Measurements from ENCODE around the gene NR3C2. TPM values are rescaled to one million over a fixed set of nuclear protein-coding genes. Genes with fewer than 3 reads are reported as not detected.

The NR3C2 gene
- total and polyA plus RNA-seq, 2 of the 4 experiments (the other 2 are of a cell fraction): 1.1 to 2.3 TPM

DNA sequence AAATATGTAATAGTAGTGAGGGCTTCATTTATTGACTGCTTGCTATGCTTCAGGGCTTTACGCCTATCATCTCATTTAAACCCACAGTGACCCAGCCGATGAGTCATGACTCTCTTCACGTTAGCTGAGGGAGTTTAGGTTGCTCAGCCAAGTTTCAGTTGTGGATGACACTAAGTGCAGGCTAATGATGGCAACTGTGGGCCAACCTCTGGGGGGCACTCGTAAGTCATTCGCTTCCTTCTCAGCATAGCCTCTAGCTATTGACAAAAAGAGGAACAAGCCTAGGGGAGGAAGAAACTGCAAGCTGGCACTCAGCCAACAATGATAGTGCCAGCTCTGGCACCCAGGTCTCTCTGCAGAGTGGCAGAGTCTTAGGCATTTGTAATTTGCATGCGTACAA lies 385.3 kb downstream of the NR3C2 start:
- Histone ChIP-seq H3K9ac (ENCODE audit: low read depth, low read length) (no peak overlapping the region), H3K4ac (ENCODE audit: low read depth, low read length) (no peak overlapping the region), H2BK15ac (ENCODE audit: low read depth, low read length) (no peak overlapping the region), H4K5ac (ENCODE audit: low read depth, low read length) (no peak overlapping the region), H4K91ac (ENCODE audit: insufficient read depth, low read depth, low read length) (no peak overlapping the region), H3K18ac (ENCODE audit: low read depth, low read length) (no peak overlapping the region), H2BK5ac (ENCODE audit: low read depth, low read length, poor library complexity, severe bottlenecking) (no peak overlapping the region), H3K27ac (ENCODE audit: insufficient read depth, low read length) (no peak overlapping the region), H3K23ac (ENCODE audit: low read depth, low read length) (no peak overlapping the region), H2AFZ (replicated peaks; ENCODE audit: low read length, poor library complexity) (no peak overlapping the region), H2AK5ac (ENCODE audit: low read depth, low read length) (no peak overlapping the region), H4K8ac (ENCODE audit: low read depth in 2 of 2, low read length in 2 of 2) (no peak overlapping the region), H3K79me1 (ENCODE audit: low read depth in 1 of 2, low read length in 2 of 2) (peaks cover 31 to 37% of the 10 kb centered on the region in 2 experiments), H3K56ac (ENCODE audit: extremely low read depth, insufficient read depth, low read length) (no peak overlapping the region), H2BK120ac (ENCODE audit: low read depth, low read length) (no peak overlapping the region), H3K27me3 (ENCODE audit: control insufficient read depth, insufficient read depth, low read length) (no peaks in the 10 kb centered on the region), H3K4me2 (ENCODE audit: low read depth, low read length) (no peak overlapping the region), H4K20me1 (ENCODE audit: insufficient read depth, low read length) (peaks cover 17% of the 10 kb centered on the region), H3K14ac (replicated peaks; ENCODE audit: low read depth, low read length) (no peak overlapping the region), H3K4me1 (ENCODE audit: control insufficient read depth, insufficient read depth, low read length) (peaks cover 6% of the 10 kb centered on the region; the same call in 1 of the 2 replicates), H3K36me3 (ENCODE audit: control insufficient read depth, insufficient read depth, low read length) (peaks cover 2% of the 10 kb centered on the region), H2AK9ac (replicated peaks; ENCODE audit: low read depth, low read length, poor library complexity) (no peak overlapping the region), H3K9me1 (ENCODE audit: insufficient read depth, low read length) (peaks cover 15% of the 10 kb centered on the region), H3K9me3 (ENCODE audit: control insufficient read depth, insufficient read depth, low read length) (no peaks in the 10 kb centered on the region), H2BK20ac (ENCODE audit: low read depth, low read length) (no peak overlapping the region), H3K4me3 (ENCODE audit: insufficient read depth, low read depth, low read length) (no peak overlapping the region)
- no CpG with 5 or more reads among the region's 6 CpGs for WGBS, 2 experiments (ENCODE audit: extremely low coverage in 2 of 2, insufficient read length in 1 of 2)
- BruUV-seq (replicated peaks): no TSS peak
- in situ Hi-C loops (cut with MboI; ENCODE audit: low sequenced_read_pairs) (no loop called here), dilution Hi-C loops (cut with HindIII; ENCODE audit: low sequenced_read_pairs, unreplicated experiment) (no loop called here), intact Hi-C loops (cut with micrococcal nuclease) (no loop called here)
- ChIA-PET CTCF (interaction anchor here (0.6 to 0.7 kb wide), 2 partner anchors 461 to 1188 kb away, joined by 3 read pairs; no protein-coding TSS in a partner anchor), POLR2A (ENCODE audit: unreplicated experiment) (no interaction called here)
- ATAC-seq (ENCODE audit: low read depth) (peak; percentile 54), DNase-seq (peak; percentile 77)
- no peak for TF ChIP-seq RCOR1 (IDR thresholded peaks at IDR 0.05; ENCODE audit: insufficient replicate concordance, low read length)
- TF ChIP-seq NFE2L2 (IDR thresholded peaks at IDR 0.05; ENCODE audit: low read depth, low read length): no peak
- peak; percentile 52; the same call in 1 of the 2 replicates for TF ChIP-seq FOS (IDR thresholded peaks at IDR 0.05; ENCODE audit: low read depth, low read length)
- TF ChIP-seq BHLHE40 (IDR thresholded peaks at IDR 0.05; ENCODE audit: low read depth, low read length): peak; percentile 5; the same call in 1 of the 2 replicates
- TF ChIP-seq RFX5 (IDR thresholded peaks at IDR 0.05; ENCODE audit: low read depth, low read length): no peak

Data from IMR-90 (cell line).